T1000 (cell line): ENCODE data around the gene B4GALT4.
"Not testable (repeated sequence)": the region's sequence is repeated elsewhere in the genome, so short reads cannot be mapped to it uniquely, and the experiment has no call there.

ENCODE experiments used
- DNase-seq: peaks from one replicate; lab custom pipeline; 2025; ENCODE audit warnings: mixed read lengths; lab: John Stamatoyannopoulos, UW

B4GALT4 gene

GRCh38 chr3:119195911-119196310 lies 44.8 kb downstream of the B4GALT4 start:
- DNase-seq, result no peak

- no peak for DNase-seq
Measured at GRCh38 chr3:119195151-119195476, 45.6 kb downstream of the B4GALT4 start.

- no peak for DNase-seq
Measured at GRCh38 chr3:119194237-119195150, 46.2 kb downstream of the B4GALT4 start.

GRCh38 chr3:119191800-119192199 lies 48.9 kb downstream of the B4GALT4 start:
- DNase-seq, result no peak

GRCh38 chr3:119187266-119187665 lies 53.4 kb downstream of the B4GALT4 start:
- DNase-seq, result no peak

GRCh38 chr3:119184796-119185570 lies 55.7 kb downstream of the B4GALT4 start:
- DNase-seq, result peak; percentile 23

GRCh38 chr3:119184111-119184510 lies 56.6 kb downstream of the B4GALT4 start:
- DNase-seq, result no peak

GRCh38 chr3:119181765-119182164 lies 58.9 kb downstream of the B4GALT4 start:
- DNase-seq, result no peak

GRCh38 chr3:119177321-119177720 lies 63.4 kb downstream of the B4GALT4 start:
- DNase-seq, result no peak

GRCh38 chr3:119176778-119177177 lies 63.9 kb downstream of the B4GALT4 start:
- DNase-seq, result no peak

- peak; percentile 28 for DNase-seq
Measured at GRCh38 chr3:119175872-119176756, 64.6 kb downstream of the B4GALT4 start.

GRCh38 chr3:119173325-119173724 lies 67.4 kb downstream of the B4GALT4 start, which contains the start of gene UPK1B:
TSS of gene UPK1B (plus strand) at chr3:119173598. CDS start at chr3:119186742, 13,144 bp downstream.
- DNase-seq, result no peak

- DNase-seq, result no peak
Measured at GRCh38 chr3:119170821-119171220, 69.9 kb downstream of the B4GALT4 start.

- not testable (repeated sequence) for DNase-seq
Measured at GRCh38 chr3:119164745-119165144, 75.9 kb downstream of the B4GALT4 start.
